Parathyroid adenoma (tissue), 2 donors: ENCODE results near the gene CGB7.
"Not testable (repeated sequence)": the region's sequence is repeated elsewhere in the genome, so short reads cannot be mapped to it uniquely, and the experiment has no call there.

Experiments
- H2AFZ ChIP-seq: fragments of 300-600 bp; sonication (generic); one replicate; pipeline ENCODE4 v1.7.0; 2017; ENCODE audit warnings: antibody characterized with exemption, mild to moderate bottlenecking
- H3K27ac ChIP-seq: fragments of 300-600 bp; sonication (generic); one replicate; pipeline ENCODE4 v1.7.0; 2017
- H3K27me3 ChIP-seq: fragments of 300-600 bp; sonication (generic); one replicate; pipeline ENCODE4 v1.7.0; 2017; ENCODE audit warnings: low read length; ENCODE audit not compliant: control insufficient read depth, insufficient read depth
- H3K36me3 ChIP-seq: fragments of 300-600 bp; sonication (generic); one replicate; pipeline ENCODE4 v1.7.0; 2017; ENCODE audit warnings: low read length; ENCODE audit not compliant: control insufficient read depth, insufficient read depth
- H3K4me1 ChIP-seq: fragments of 300-600 bp; sonication (generic); one replicate; pipeline ENCODE4 v1.7.0; 2017; ENCODE audit warnings: control low read depth
- H3K4me2 ChIP-seq: fragments of 300-600 bp; sonication (generic); one replicate; pipeline ENCODE4 v1.7.0; 2017; ENCODE audit warnings: low read length
- H3K4me3 ChIP-seq: fragments of 300-600 bp; sonication (generic); one replicate; pipeline ENCODE4 v1.7.0; 2017; ENCODE audit warnings: low read depth, low read length
- H3K79me2 ChIP-seq: fragments of 300-600 bp; sonication (generic); one replicate; pipeline ENCODE4 v1.7.0; 2017; ENCODE audit warnings: control low read depth
- H3K9ac ChIP-seq: fragments of 300-600 bp; sonication (generic); one replicate; pipeline ENCODE4 v1.7.0; 2017; ENCODE audit warnings: mild to moderate bottlenecking
- H3K9me3 ChIP-seq: fragments of 300-600 bp; sonication (generic); one replicate; pipeline ENCODE4 v1.7.0; 2017; ENCODE audit warnings: low read length; ENCODE audit not compliant: control insufficient read depth
- TF ChIP-seq, protein P1 (sequence below): fragments of 300-600 bp; sonication (generic); IDR thresholded peaks from one replicate; pipeline ENCODE4 v1.7.0; 2017; ENCODE audit warnings: antibody characterized with exemption, mild to moderate bottlenecking
- donor health status: primary hyperparathyroidism.

Gene CGB7

GRCh38 chr19:49019242-49019932 is 38.2 kb downstream of the CGB7 start:
- H3K4me3 ChIP-seq: peak overlapping the region; percentile 52
- H3K9ac ChIP-seq: no peak overlapping the region
- peak overlapping the region; percentile 68 for H2AFZ ChIP-seq
- no peak overlapping the region for H3K27ac ChIP-seq
- no peaks in the 10 kb centered on the region for H3K27me3 ChIP-seq
- H3K9me3 ChIP-seq: no peaks in the 10 kb centered on the region
- TF ChIP-seq, protein P1, sequence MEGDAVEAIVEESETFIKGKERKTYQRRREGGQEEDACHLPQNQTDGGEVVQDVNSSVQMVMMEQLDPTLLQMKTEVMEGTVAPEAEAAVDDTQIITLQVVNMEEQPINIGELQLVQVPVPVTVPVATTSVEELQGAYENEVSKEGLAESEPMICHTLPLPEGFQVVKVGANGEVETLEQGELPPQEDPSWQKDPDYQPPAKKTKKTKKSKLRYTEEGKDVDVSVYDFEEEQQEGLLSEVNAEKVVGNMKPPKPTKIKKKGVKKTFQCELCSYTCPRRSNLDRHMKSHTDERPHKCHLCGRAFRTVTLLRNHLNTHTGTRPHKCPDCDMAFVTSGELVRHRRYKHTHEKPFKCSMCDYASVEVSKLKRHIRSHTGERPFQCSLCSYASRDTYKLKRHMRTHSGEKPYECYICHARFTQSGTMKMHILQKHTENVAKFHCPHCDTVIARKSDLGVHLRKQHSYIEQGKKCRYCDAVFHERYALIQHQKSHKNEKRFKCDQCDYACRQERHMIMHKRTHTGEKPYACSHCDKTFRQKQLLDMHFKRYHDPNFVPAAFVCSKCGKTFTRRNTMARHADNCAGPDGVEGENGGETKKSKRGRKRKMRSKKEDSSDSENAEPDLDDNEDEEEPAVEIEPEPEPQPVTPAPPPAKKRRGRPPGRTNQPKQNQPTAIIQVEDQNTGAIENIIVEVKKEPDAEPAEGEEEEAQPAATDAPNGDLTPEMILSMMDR: no peak
- H3K4me1 ChIP-seq: peaks cover 5% of the 10 kb centered on the region
- H3K79me2 ChIP-seq: no peaks in the 10 kb centered on the region
- H3K36me3 ChIP-seq: no peaks in the 10 kb centered on the region
- peak overlapping the region; percentile 88 for H3K4me2 ChIP-seq

- peak overlapping the region; percentile 52 for H3K4me3 ChIP-seq
- not testable (repeated sequence) for H3K36me3 ChIP-seq, H3K9ac ChIP-seq, H3K79me2 ChIP-seq, H3K9me3 ChIP-seq, H3K27ac ChIP-seq, H3K27me3 ChIP-seq, H3K4me1 ChIP-seq
- H2AFZ ChIP-seq: peak overlapping the region; percentile 68
- H3K4me2 ChIP-seq: peak overlapping the region; percentile 88
Observed at GRCh38 chr19:49018388-49019241, 38.9 kb downstream of the CGB7 start.

GRCh38 chr19:49017666-49018351 is 39.7 kb downstream of the CGB7 start:
- Histone ChIP-seq H3K9me3 (no peaks in the 10 kb centered on the region), H3K4me2 (peak overlapping the region; percentile 88), H3K27ac (no peak overlapping the region), H3K4me1 (peaks cover 5% of the 10 kb centered on the region), H2AFZ (peak overlapping the region; percentile 68), H3K9ac (no peak overlapping the region), H3K79me2 (no peaks in the 10 kb centered on the region), H3K36me3 (no peaks in the 10 kb centered on the region), H3K27me3 (no peaks in the 10 kb centered on the region), H3K4me3 (peak overlapping the region; percentile 52)
- TF ChIP-seq, protein P1: peak; percentile 41

- Histone ChIP-seq H3K27ac (no peak within 1 kb of the TSS), H3K9ac (no peak within 1 kb of the TSS), H3K4me2 (peak within 1 kb of the TSS; percentile 88), H3K4me1 (peaks cover 5% of the 10 kb centered on the region), H3K36me3 (no peaks in the 10 kb centered on the region), H3K4me3 (peak within 1 kb of the TSS; percentile 52), H3K9me3 (no peaks in the 10 kb centered on the region), H3K79me2 (no peaks in the 10 kb centered on the region), H2AFZ (peak within 1 kb of the TSS; percentile 68), H3K27me3 (no peaks in the 10 kb centered on the region)
- TF ChIP-seq, protein P1: no peak
Observed at GRCh38 chr19:49017041-49017665, 40.4 kb downstream of the CGB7 start, which contains the start of gene LHB. Gene LHB, minus strand, starts transcription at chr19:49017091. Its CDS starts 10 bp downstream, at chr19:49017081.
